ENCODE data around the gene OPHN1.
A peak's percentile ranks its signal among the peaks of the same experiment; 100 is the strongest.

Gene OPHN1

DNA sequence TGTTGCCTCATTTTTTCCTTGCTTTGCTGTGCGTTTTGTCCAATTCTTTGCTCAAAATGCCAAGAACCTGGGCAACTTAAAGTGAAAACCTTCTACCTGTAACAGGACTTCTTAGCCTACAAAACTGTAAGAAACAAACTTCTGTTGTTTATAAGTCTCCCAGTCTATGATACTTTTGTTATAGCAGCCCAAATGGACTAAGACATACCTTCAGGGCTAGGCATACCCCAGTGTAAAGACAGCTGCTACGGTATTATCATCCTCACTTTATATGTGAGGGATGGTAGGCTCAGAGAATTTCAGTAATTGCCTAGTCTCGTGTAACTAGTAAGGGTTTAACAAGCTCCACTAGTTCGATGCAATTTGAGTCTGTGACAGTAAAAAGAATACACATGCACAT, 6.0 kb upstream of the OPHN1 start:
- H3K27ac Mint-ChIP-seq, result no peak overlapping the region
- DNase-seq, result no peak
- peaks cover 8% of the 10 kb centered on the region for H3K27me3 Mint-ChIP-seq
- H3K9me3 Mint-ChIP-seq, result no peaks in the 10 kb centered on the region
- H3K36me3 Mint-ChIP-seq (ENCODE audit: low read depth), result no peaks in the 10 kb centered on the region
- H3K4me1 Mint-ChIP-seq, result peaks cover 9% of the 10 kb centered on the region
- H3K4me3 Mint-ChIP-seq, result no peak overlapping the region
- no peak for ATAC-seq

- DNase-seq (no peak), ATAC-seq (no peak)
- Mint-ChIP-seq H3K36me3 (ENCODE audit: low read depth) (no peaks in the 10 kb centered on the region), H3K9me3 (no peaks in the 10 kb centered on the region), H3K27ac (no peak overlapping the region), H3K4me3 (no peak overlapping the region), H3K4me1 (peaks cover 9% of the 10 kb centered on the region), H3K27me3 (peaks cover 12% of the 10 kb centered on the region)
Observed at GRCh38 chrX:68438575-68438974, 5.3 kb upstream of the OPHN1 start.

- peaks cover 28% of the 10 kb centered on the region for H3K27me3 Mint-ChIP-seq
- no peak for ATAC-seq
- no peak for DNase-seq
- no peak overlapping the region for H3K27ac Mint-ChIP-seq
- peak overlapping the region; percentile 58 for H3K4me3 Mint-ChIP-seq
- no peaks in the 10 kb centered on the region for H3K36me3 Mint-ChIP-seq (ENCODE audit: low read depth)
- H3K4me1 Mint-ChIP-seq, result peaks cover 4% of the 10 kb centered on the region
- H3K9me3 Mint-ChIP-seq, result no peaks in the 10 kb centered on the region
Observed at GRCh38 chrX:68433981-68434299, 645 bp upstream of the OPHN1 start.

DNA sequence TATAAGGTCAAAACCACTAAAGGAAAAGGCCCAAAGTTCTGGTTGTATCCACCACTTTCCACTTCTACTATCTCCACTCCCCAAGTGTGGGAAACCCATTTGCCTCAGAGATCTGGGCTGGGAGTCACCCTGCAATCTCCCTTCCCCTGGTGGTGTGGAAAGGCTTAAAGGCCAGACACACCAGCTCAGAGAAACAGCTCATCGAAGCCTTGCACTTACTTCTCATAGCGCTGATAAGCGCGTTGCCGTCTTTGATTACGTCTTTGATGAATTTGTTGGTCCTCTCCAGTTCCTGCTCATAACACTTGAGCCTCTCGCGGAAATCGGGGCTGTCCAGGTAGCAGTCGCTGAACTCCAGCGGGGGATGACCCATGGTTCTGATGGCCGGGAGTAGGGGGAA, 647 bp downstream of the OPHN1 start:
- no peaks in the 10 kb centered on the region for H3K9me3 Mint-ChIP-seq
- peaks cover 4% of the 10 kb centered on the region for H3K4me1 Mint-ChIP-seq
- H3K4me3 Mint-ChIP-seq, result peak overlapping the region; percentile 58
- H3K36me3 Mint-ChIP-seq (ENCODE audit: low read depth), result no peaks in the 10 kb centered on the region
- DNase-seq (no peak), ATAC-seq (no peak)
- H3K27ac Mint-ChIP-seq, result no peak overlapping the region
- H3K27me3 Mint-ChIP-seq, result peaks cover 31% of the 10 kb centered on the region

DNA sequence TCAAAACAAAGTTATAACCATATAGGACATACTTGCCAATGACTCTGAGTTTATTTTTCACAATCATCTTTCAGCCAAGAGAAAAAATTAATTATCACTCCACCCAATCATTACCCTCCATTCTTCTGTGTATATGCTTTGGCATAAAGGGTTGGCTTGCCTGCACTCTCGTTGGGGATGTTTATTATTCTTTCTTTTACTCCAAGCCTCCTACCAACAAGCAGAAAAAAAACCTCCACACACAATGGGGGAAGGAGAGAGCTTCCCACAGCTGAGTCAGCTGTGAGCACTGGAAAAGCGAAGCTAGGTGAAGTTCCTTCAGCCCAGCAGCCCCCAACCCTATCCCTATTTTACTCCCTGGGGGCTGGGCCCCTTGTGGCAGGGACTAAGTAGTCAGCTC, 1.5 kb downstream of the OPHN1 start:
- no peak overlapping the region for H3K4me3 Mint-ChIP-seq
- peaks cover 31% of the 10 kb centered on the region for H3K27me3 Mint-ChIP-seq
- H3K36me3 Mint-ChIP-seq (ENCODE audit: low read depth), result no peaks in the 10 kb centered on the region
- H3K27ac Mint-ChIP-seq, result no peak overlapping the region
- ATAC-seq, result no peak
- peaks cover 4% of the 10 kb centered on the region for H3K4me1 Mint-ChIP-seq
- DNase-seq, result no peak
- no peaks in the 10 kb centered on the region for H3K9me3 Mint-ChIP-seq

- Mint-ChIP-seq H3K9me3 (no peaks in the 10 kb centered on the region), H3K4me1 (peaks cover 4% of the 10 kb centered on the region), H3K27me3 (peaks cover 22% of the 10 kb centered on the region), H3K4me3 (no peak overlapping the region), H3K27ac (no peak overlapping the region), H3K36me3 (ENCODE audit: low read depth) (no peaks in the 10 kb centered on the region)
- DNase-seq (no peak), ATAC-seq (no peak)
Observed at GRCh38 chrX:68429216-68429615, 4.1 kb downstream of the OPHN1 start.

GRCh38 chrX:68428431-68428830, 4.9 kb downstream of the OPHN1 start:
- DNase-seq, result no peak
- H3K27me3 Mint-ChIP-seq, result peaks cover 19% of the 10 kb centered on the region
- peaks cover 4% of the 10 kb centered on the region for H3K4me1 Mint-ChIP-seq
- no peaks in the 10 kb centered on the region for H3K9me3 Mint-ChIP-seq
- no peak overlapping the region for H3K4me3 Mint-ChIP-seq
- H3K27ac Mint-ChIP-seq, result no peak overlapping the region
- H3K36me3 Mint-ChIP-seq (ENCODE audit: low read depth), result no peaks in the 10 kb centered on the region
- no peak for ATAC-seq

- Mint-ChIP-seq H3K27me3 (peaks cover 10% of the 10 kb centered on the region), H3K9me3 (no peaks in the 10 kb centered on the region), H3K4me3 (no peak overlapping the region), H3K36me3 (ENCODE audit: low read depth) (no peaks in the 10 kb centered on the region), H3K4me1 (no peaks in the 10 kb centered on the region), H3K27ac (no peak overlapping the region)
- DNase-seq, result no peak
- no peak for ATAC-seq
Observed at GRCh38 chrX:68424719-68425118, 8.6 kb downstream of the OPHN1 start.

- H3K4me3 Mint-ChIP-seq, result no peak overlapping the region
- no peaks in the 10 kb centered on the region for H3K4me1 Mint-ChIP-seq
- H3K36me3 Mint-ChIP-seq (ENCODE audit: low read depth), result no peaks in the 10 kb centered on the region
Observed at GRCh38 chrX:68422478-68422877, 10.8 kb downstream of the OPHN1 start.

DNA sequence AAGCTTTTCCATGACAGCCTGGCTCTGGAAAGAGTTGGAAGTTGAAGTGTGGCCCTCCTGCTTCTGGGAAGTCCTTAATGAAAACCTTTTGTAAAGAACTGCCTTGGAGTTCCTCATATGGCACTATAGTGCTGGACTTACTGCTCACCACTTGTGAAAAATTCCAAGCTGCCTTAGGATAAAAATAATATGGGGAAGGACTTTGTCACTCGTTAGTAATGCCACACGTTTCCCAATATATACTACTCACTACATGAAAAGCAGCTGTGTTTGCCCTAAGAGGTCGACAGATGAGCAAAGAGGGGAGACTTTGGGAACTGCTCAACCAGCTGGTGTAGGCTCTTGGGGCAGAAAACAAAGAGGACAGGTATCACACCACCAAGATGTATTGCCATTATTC, 11.7 kb downstream of the OPHN1 start:
- Mint-ChIP-seq H3K27me3 (peaks cover 7% of the 10 kb centered on the region), H3K4me3 (no peak overlapping the region), H3K27ac (no peak overlapping the region), H3K9me3 (no peaks in the 10 kb centered on the region), H3K4me1 (no peaks in the 10 kb centered on the region), H3K36me3 (ENCODE audit: low read depth) (no peaks in the 10 kb centered on the region)
- DNase-seq (no peak), ATAC-seq (no peak)

More at GRCh38 chrX:68422478-68422877, 10.8 kb downstream of the OPHN1 start:
- no peak for DNase-seq
- H3K27ac Mint-ChIP-seq, result no peak overlapping the region
- H3K27me3 Mint-ChIP-seq, result peaks cover 7% of the 10 kb centered on the region
- H3K9me3 Mint-ChIP-seq, result no peaks in the 10 kb centered on the region
- no peak for ATAC-seq

GRCh38 chrX:68420559-68420958, 12.7 kb downstream of the OPHN1 start:
- Mint-ChIP-seq H3K9me3 (no peaks in the 10 kb centered on the region), H3K27ac (no peak overlapping the region), H3K4me3 (no peak overlapping the region), H3K36me3 (ENCODE audit: low read depth) (no peaks in the 10 kb centered on the region), H3K27me3 (peaks cover 7% of the 10 kb centered on the region), H3K4me1 (no peaks in the 10 kb centered on the region)
- no peak for DNase-seq
- no peak for ATAC-seq

GRCh38 chrX:68419975-68420374, 13.3 kb downstream of the OPHN1 start:
- ATAC-seq, result no peak
- no peak overlapping the region for H3K4me3 Mint-ChIP-seq

DNA sequence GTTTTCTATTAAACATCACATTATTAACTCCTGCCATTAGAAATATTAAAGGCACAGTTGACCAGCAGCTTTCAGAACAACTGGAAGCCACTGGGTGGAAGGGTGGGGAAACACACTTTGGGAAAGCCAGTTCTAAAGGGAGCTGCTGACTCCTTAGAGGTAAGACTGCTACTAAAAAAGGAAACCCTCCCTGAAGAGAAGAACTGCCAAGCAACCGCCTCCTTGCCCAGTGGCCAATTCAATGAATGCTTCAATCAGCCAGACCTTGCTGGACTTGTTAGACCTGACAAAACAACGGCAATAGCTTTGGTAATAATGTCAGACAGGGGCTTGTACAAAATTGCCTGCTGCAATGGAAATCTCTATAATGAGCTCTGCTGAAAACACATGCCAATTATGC, 15.6 kb downstream of the OPHN1 start:
- Mint-ChIP-seq H3K36me3 (ENCODE audit: low read depth) (no peaks in the 10 kb centered on the region), H3K27me3 (peaks cover 7% of the 10 kb centered on the region), H3K27ac (no peak overlapping the region), H3K4me1 (no peaks in the 10 kb centered on the region), H3K9me3 (no peaks in the 10 kb centered on the region), H3K4me3 (no peak overlapping the region)
- DNase-seq, result no peak
- ATAC-seq, result no peak

More at GRCh38 chrX:68419975-68420374, 13.3 kb downstream of the OPHN1 start:
- DNase-seq, result no peak
- Mint-ChIP-seq H3K36me3 (ENCODE audit: low read depth) (no peaks in the 10 kb centered on the region), H3K27ac (no peak overlapping the region), H3K4me1 (no peaks in the 10 kb centered on the region), H3K27me3 (peaks cover 7% of the 10 kb centered on the region), H3K9me3 (no peaks in the 10 kb centered on the region)

DNA sequence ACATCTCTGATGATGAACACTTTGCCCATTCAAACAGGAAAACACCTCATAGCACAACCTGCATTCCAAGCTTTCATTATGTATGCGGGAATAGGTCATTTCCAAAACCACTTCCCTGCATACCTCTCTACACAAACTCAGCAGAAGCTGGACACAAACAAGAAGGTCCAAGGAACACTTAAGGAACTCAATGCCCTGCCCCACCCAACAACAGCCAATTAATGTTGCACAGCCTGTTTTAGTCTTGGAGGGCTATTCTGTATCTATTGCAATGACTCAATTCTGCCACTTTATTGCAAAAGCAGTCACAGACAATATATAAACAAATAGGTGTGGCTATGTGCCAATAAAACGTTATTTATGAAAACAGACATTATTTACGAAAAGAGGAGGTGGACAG, 16.7 kb downstream of the OPHN1 start:
- no peak overlapping the region for H3K27ac Mint-ChIP-seq
- no peak overlapping the region for H3K4me3 Mint-ChIP-seq
- H3K4me1 Mint-ChIP-seq, result no peaks in the 10 kb centered on the region
- no peaks in the 10 kb centered on the region for H3K9me3 Mint-ChIP-seq
- no peak for ATAC-seq
- peaks cover 5% of the 10 kb centered on the region for H3K27me3 Mint-ChIP-seq
- no peak for DNase-seq
- no peaks in the 10 kb centered on the region for H3K36me3 Mint-ChIP-seq (ENCODE audit: low read depth)

- Mint-ChIP-seq H3K36me3 (ENCODE audit: low read depth) (no peaks in the 10 kb centered on the region), H3K27ac (no peak overlapping the region), H3K4me3 (no peak overlapping the region), H3K9me3 (no peaks in the 10 kb centered on the region), H3K4me1 (no peaks in the 10 kb centered on the region), H3K27me3 (peaks cover 3% of the 10 kb centered on the region)
- no peak for DNase-seq
- ATAC-seq, result no peak
Observed at GRCh38 chrX:68415316-68415715, 18.0 kb downstream of the OPHN1 start.

- H3K27me3 Mint-ChIP-seq, result no peaks in the 10 kb centered on the region
- H3K27ac Mint-ChIP-seq, result no peak overlapping the region
- H3K4me3 Mint-ChIP-seq, result no peak overlapping the region
- DNase-seq (no peak), ATAC-seq (no peak)
- no peaks in the 10 kb centered on the region for H3K9me3 Mint-ChIP-seq
- no peaks in the 10 kb centered on the region for H3K4me1 Mint-ChIP-seq
- H3K36me3 Mint-ChIP-seq (ENCODE audit: low read depth), result no peaks in the 10 kb centered on the region
Observed at GRCh38 chrX:68413254-68413653, 20.0 kb downstream of the OPHN1 start.
